ENCODE data around the gene HIVEP1.
"Not testable (repeated sequence)": the region's sequence is repeated elsewhere in the genome, so short reads cannot be mapped to it uniquely, and the experiment has no call there.

Gene HIVEP1

GRCh38 chr6:12105271-12105670, 93.2 kb downstream of the HIVEP1 start:
- DNase-seq (ENCODE audit: low read depth): no peak
- no peak for TF ChIP-seq CTCF (conservative IDR thresholded peaks at IDR 0.05; ENCODE audit: control insufficient read depth, insufficient read depth, low read depth, low read length)

GRCh38 chr6:12108376-12108775, 96.3 kb downstream of the HIVEP1 start:
- not testable (repeated sequence) for DNase-seq (ENCODE audit: low read depth); H3K4me3 ChIP-seq (ENCODE audit: control insufficient read depth, low read depth, low read length)

More at GRCh38 chr6:12105271-12105670, 93.2 kb downstream of the HIVEP1 start:
- H3K4me3 ChIP-seq (ENCODE audit: control insufficient read depth, low read depth, low read length): no peak overlapping the region

- no peak overlapping the region for H3K4me3 ChIP-seq (ENCODE audit: control insufficient read depth, low read depth, low read length)
- TF ChIP-seq CTCF (conservative IDR thresholded peaks at IDR 0.05; ENCODE audit: control insufficient read depth, insufficient read depth, low read depth, low read length): no peak
- no peak for DNase-seq (ENCODE audit: low read depth)
Observed at GRCh38 chr6:12110523-12111362, 98.6 kb downstream of the HIVEP1 start.

GRCh38 chr6:12111363-12111670, 99.2 kb downstream of the HIVEP1 start:
- DNase-seq (ENCODE audit: low read depth): no peak
- TF ChIP-seq CTCF (conservative IDR thresholded peaks at IDR 0.05; ENCODE audit: control insufficient read depth, insufficient read depth, low read depth, low read length): no peak
- H3K4me3 ChIP-seq (ENCODE audit: control insufficient read depth, low read depth, low read length): no peak overlapping the region

GRCh38 chr6:12112540-12113189, 100.6 kb downstream of the HIVEP1 start:
- TF ChIP-seq CTCF (conservative IDR thresholded peaks at IDR 0.05; ENCODE audit: control insufficient read depth, insufficient read depth, low read depth, low read length): no peak
- H3K4me3 ChIP-seq (ENCODE audit: control insufficient read depth, low read depth, low read length): no peak overlapping the region
- DNase-seq (ENCODE audit: low read depth): no peak

- no peak overlapping the region for H3K4me3 ChIP-seq (ENCODE audit: control insufficient read depth, low read depth, low read length)
- peak; percentile 89 for DNase-seq (ENCODE audit: low read depth)
- no peak for TF ChIP-seq CTCF (conservative IDR thresholded peaks at IDR 0.05; ENCODE audit: control insufficient read depth, insufficient read depth, low read depth, low read length)
Observed at GRCh38 chr6:12113190-12113577, 101.1 kb downstream of the HIVEP1 start.

GRCh38 chr6:12114055-12114503, 102.0 kb downstream of the HIVEP1 start:
- no peak for DNase-seq (ENCODE audit: low read depth)
- H3K4me3 ChIP-seq (ENCODE audit: control insufficient read depth, low read depth, low read length): no peak overlapping the region
- no peak for TF ChIP-seq CTCF (conservative IDR thresholded peaks at IDR 0.05; ENCODE audit: control insufficient read depth, insufficient read depth, low read depth, low read length)

Measured in fibroblast of mammary gland (primary cell).